ENCODE measurements around the gene TOP2A.

- TF ChIP-seq CTCF (IDR thresholded peaks at IDR 0.05) (peak in 2 of 4 experiments; percentile 23 to 30), EP300 (IDR thresholded peaks at IDR 0.05) (no peak)
These were observed 76.6 kb downstream of the TOP2A start for GRCh38 chr17:40340880-40341807.

All from gastroesophageal sphincter (tissue), 3 donors.